Panc1 (cell line): Measurements from ENCODE around the gene INPP5K. TPM values are rescaled to one million over a fixed set of nuclear protein-coding genes. Genes with fewer than 3 reads are reported as not detected.

Source experiments
- ATAC-seq: fragments of 200-7000 bp; cut with Tn5 transposase; 2 replicates; pipeline ENCODE4 v1.9.1; 2020; ENCODE audit warnings: mild to moderate bottlenecking, moderate library complexity
- BruUV-seq: library from RNA; stranded (reverse); fragments of 400-500 nt; replicated peaks from 2 replicates; lab custom pipeline; 2021; lab: Mats Ljungman, UMichigan
- CTCF ChIA-PET: fragments of 300-600 bp; sonication (Branson Sonifier 250); formaldehyde crosslinking; loops from one replicate; lab custom pipeline; 2022; ENCODE audit warnings: antibody characterized with exemption; lab: Charles Lee
- POLR2A ChIA-PET: fragments of 300-600 bp; sonication (Branson Sonifier 250); formaldehyde crosslinking; loops from one replicate; lab custom pipeline; 2022; ENCODE audit warnings: antibody characterized with exemption; lab: Charles Lee
- DNase-seq: peaks from one replicate; pipeline ENCODE4 v3.0.0-alpha.2; 2010; ENCODE audit warnings: low read depth, low spot score
- H3K27ac ChIP-seq: 2 replicates; pipeline ENCODE4 v1.5.1; 2011; ENCODE audit warnings: mild to moderate bottlenecking, low read length, inconsistent platforms
- H3K27me3 ChIP-seq: fragments of 200-500 bp; sonication (Bioruptor generic); 2 replicates; pipeline ENCODE4 v1.6.0; 2014; ENCODE audit warnings: low read length, inconsistent platforms; ENCODE audit not compliant: control insufficient read depth, insufficient read depth
- H3K36me3 ChIP-seq: fragments of 200-500 bp; sonication (Bioruptor generic); 2 replicates; pipeline ENCODE4 v1.5.1; 2014; ENCODE audit warnings: inconsistent platforms, mild to moderate bottlenecking, low read length, moderate library complexity; ENCODE audit not compliant: control insufficient read depth, insufficient read depth
- H3K4me1 ChIP-seq: 2 replicates; pipeline ENCODE4 v1.5.1; 2011; ENCODE audit warnings: inconsistent platforms, mild to moderate bottlenecking, low read length, moderate library complexity; ENCODE audit not compliant: control insufficient read depth, insufficient read depth
- H3K4me3 ChIP-seq, 2 experiments: 2 replicates each; pipeline ENCODE4 v1.5.1; 2011 to 2012; ENCODE audit warnings: low read depth in 2 of 2, low read length in 2 of 2, mild to moderate bottlenecking in 2 of 2, inconsistent platforms in 1 of 2, moderate library complexity in 1 of 2
- H3K9me3 ChIP-seq: fragments of 200-500 bp; sonication (Bioruptor generic); 2 replicates; pipeline ENCODE4 v1.5.1; 2014; ENCODE audit warnings: low read depth, mild to moderate bottlenecking, inconsistent platforms, low read length, moderate library complexity; ENCODE audit not compliant: control insufficient read depth, insufficient read depth
- CTCF ChIP-seq: fragments of 450-650 bp; IDR thresholded peaks from 2 replicates; pipeline ENCODE4 v1.5.1; 2017; ENCODE audit warnings: mild to moderate bottlenecking
- POLR2AphosphoS5 ChIP-seq: IDR thresholded peaks from 2 replicates; pipeline ENCODE4 v1.6.1; 2012; ENCODE audit warnings: mild to moderate bottlenecking, low read depth, low read length, moderate library complexity
- SIN3A ChIP-seq: IDR thresholded peaks from 2 replicates; pipeline ENCODE4 v1.6.1; 2012; ENCODE audit warnings: low read depth, mild to moderate bottlenecking, low read length, moderate library complexity, borderline replicate concordance; ENCODE audit not compliant: insufficient read depth
- TCF7L2 ChIP-seq: IDR thresholded peaks from 2 replicates; pipeline ENCODE4 v1.6.1; 2011; ENCODE audit warnings: mild to moderate bottlenecking, low read depth, low read length, inconsistent platforms
- in situ Hi-C: cut with HindIII; loops from 2 replicates; pipeline ENCODE4 v1.10.0; 2016; ENCODE audit warnings: low sequenced_read_pairs, low pct_unique_long_range_greater_than_20kb
- intact Hi-C: fragments of 100-400 bp; cut with micrococcal nuclease; formaldehyde crosslinking; loops from one replicate; pipeline ENCODE4 v1.10.0; 2022; ENCODE audit not compliant: unreplicated experiment
- total RNA-seq: library from RNA; stranded (reverse); gene quantifications from one replicate; pipeline ENCODE4 v1.2.1, GENCODE V29; 2021; ENCODE audit not compliant: unreplicated experiment
- TF ChIP-seq, protein P1 (sequence below), 2 experiments: IDR thresholded peaks; 2 replicates each; pipeline ENCODE4 v1.6.1; 2011 to 2012; ENCODE audit warnings: low read depth in 2 of 2, control low read depth in 1 of 2, low read length in 1 of 2, mild to moderate bottlenecking in 1 of 2, moderate library complexity in 1 of 2; ENCODE audit not compliant: insufficient read depth in 1 of 2

INPP5K gene
- total RNA-seq, 1 experiment from 2014 or later, result 21.3 TPM

DNA sequence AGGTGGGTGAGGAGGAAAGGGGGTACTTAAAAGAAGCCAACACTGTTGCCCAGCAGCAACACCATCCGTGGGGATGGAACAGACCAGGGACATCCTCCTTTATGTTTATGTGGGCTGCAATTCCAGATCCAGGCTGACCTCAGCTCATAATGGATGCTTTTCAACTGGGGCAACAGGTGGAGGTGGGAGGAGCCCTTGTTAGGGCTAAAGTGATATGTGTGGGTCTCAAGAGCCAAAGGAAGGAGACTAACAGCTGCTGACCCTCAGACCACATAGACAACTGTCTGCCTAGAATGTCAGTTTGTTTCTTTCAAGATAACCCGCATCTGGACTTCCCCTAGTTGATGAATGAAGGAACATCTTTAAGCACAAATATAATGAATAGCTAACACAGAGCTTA lies 2.0 kb upstream of the INPP5K start:
- ATAC-seq (no peak), DNase-seq (no peak)
- in situ Hi-C loops, result no loop called here
- H3K27ac ChIP-seq, result no peak overlapping the region
- H3K4me1 ChIP-seq, result peaks cover 6% of the 10 kb centered on the region
- ChIA-PET POLR2A (no interaction called here), CTCF (no interaction called here)
- no peaks in the 10 kb centered on the region for H3K27me3 ChIP-seq
- no peaks in the 10 kb centered on the region for H3K9me3 ChIP-seq
- intact Hi-C loops, result no loop called here
- H3K36me3 ChIP-seq, result peaks cover 7% of the 10 kb centered on the region; the same call in 1 of the 2 replicates
- no TSS peak for BruUV-seq
- TF ChIP-seq SIN3A, result no peak
- TF ChIP-seq TCF7L2, result no peak
- TF ChIP-seq, protein P1, sequence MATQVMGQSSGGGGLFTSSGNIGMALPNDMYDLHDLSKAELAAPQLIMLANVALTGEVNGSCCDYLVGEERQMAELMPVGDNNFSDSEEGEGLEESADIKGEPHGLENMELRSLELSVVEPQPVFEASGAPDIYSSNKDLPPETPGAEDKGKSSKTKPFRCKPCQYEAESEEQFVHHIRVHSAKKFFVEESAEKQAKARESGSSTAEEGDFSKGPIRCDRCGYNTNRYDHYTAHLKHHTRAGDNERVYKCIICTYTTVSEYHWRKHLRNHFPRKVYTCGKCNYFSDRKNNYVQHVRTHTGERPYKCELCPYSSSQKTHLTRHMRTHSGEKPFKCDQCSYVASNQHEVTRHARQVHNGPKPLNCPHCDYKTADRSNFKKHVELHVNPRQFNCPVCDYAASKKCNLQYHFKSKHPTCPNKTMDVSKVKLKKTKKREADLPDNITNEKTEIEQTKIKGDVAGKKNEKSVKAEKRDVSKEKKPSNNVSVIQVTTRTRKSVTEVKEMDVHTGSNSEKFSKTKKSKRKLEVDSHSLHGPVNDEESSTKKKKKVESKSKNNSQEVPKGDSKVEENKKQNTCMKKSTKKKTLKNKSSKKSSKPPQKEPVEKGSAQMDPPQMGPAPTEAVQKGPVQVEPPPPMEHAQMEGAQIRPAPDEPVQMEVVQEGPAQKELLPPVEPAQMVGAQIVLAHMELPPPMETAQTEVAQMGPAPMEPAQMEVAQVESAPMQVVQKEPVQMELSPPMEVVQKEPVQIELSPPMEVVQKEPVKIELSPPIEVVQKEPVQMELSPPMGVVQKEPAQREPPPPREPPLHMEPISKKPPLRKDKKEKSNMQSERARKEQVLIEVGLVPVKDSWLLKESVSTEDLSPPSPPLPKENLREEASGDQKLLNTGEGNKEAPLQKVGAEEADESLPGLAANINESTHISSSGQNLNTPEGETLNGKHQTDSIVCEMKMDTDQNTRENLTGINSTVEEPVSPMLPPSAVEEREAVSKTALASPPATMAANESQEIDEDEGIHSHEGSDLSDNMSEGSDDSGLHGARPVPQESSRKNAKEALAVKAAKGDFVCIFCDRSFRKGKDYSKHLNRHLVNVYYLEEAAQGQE (IDR thresholded peaks at IDR 0.05; ENCODE audit: insufficient read depth in 1 of 2, low read depth in 2 of 2, low read length in 1 of 2), result no peak
- TF ChIP-seq CTCF, result no peak
- no peak for TF ChIP-seq POLR2AphosphoS5
- H3K4me3 ChIP-seq, result no peak overlapping the region

DNA sequence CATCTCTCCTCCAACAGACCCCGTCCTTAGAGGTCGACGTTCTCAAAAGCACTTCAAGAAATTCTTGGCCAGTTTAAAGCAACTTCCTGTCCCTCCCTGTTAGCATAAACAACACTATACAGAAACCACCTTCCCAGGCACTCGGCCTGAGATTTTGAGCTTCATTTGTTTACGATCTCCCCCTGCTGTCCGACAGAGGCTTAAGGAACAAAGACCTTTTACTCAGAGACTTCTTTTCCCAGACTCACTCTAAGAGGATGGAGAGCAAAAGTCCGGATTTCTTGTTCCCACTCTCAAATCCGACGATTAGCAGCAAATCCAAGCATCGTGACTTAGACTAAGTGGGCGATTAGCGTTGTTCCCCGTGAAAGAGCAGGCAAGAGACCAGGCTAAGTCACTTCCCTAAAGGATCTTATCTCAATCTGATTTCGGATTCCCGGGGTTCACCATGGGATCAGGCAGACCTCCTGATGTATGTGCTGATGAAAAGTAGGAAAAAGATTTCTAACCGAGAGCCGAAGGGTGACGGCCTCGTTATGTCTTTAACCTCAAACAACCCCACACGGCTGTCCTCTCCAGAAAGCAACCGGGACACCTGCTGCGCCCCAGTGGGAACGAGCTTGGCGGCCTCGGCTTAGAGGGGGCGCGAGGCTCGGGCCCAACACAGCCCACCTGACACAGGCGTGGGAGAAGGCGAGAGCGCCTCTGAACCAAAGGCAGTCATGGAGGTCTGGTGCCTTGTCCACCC lies 598 bp downstream of the INPP5K start:
- DNase-seq, result peak; percentile 74
- in situ Hi-C loops, result no loop called here
- BruUV-seq, result TSS peak; percentile 86
- Histone ChIP-seq H3K27ac (peak overlapping the region; percentile 70), H3K4me1 (peaks cover 6% of the 10 kb centered on the region), H3K36me3 (peaks cover 7% of the 10 kb centered on the region; the same call in 1 of the 2 replicates), H3K27me3 (no peaks in the 10 kb centered on the region), H3K9me3 (no peaks in the 10 kb centered on the region), H3K4me3 (peak overlapping the region; percentile 85 to 88)
- CTCF ChIA-PET, result interaction anchor here (0.5 to 1.6 kb wide), 4 partner anchors 26 to 256 kb away, joined by 3 to 6 read pairs (median 4); partner anchors contain the start of gene PITPNA
- intact Hi-C loops, result no loop called here
- TF ChIP-seq CTCF (no peak; the same call in 1 of the 2 replicates), SIN3A (no peak), TCF7L2 (no peak), POLR2AphosphoS5 (no peak)
- TF ChIP-seq, protein P1 (IDR thresholded peaks at IDR 0.05; ENCODE audit: insufficient read depth in 1 of 2, low read depth in 2 of 2, low read length in 1 of 2), result no peak
- POLR2A ChIA-PET, result interaction anchor here (0.7 kb wide), 1 partner anchor 28 kb away, joined by 6 read pairs; no protein-coding TSS in a partner anchor
- ATAC-seq, result 0 out of 2 replicates have a peak, but pooled peaks have one; percentile 28
